Tibial artery (tissue), 4 donors: ENCODE measurements around the gene IL15RA.

Source experiments
- DNase-seq, 2 donors: peaks; one replicate each; pipeline ENCODE4 v3.0.0-alpha.2; 2019
- H3K27ac ChIP-seq, 2 donors: fragments of 200-600 bp; sonication (generic) in 1 of 2; 1 replicate in 1 of 2; 2 replicates in 1 of 2; pipeline ENCODE4 v1.5.1; 2018 to 2019; ENCODE audit warnings: mild to moderate bottlenecking in 1 of 2
- H3K27me3 ChIP-seq, 2 donors: fragments of 200-600 bp; sonication (generic) in 1 of 2; one replicate each; pipeline versions ENCODE4 v1.5.1 to v1.6.0; 2016 to 2019
- H3K36me3 ChIP-seq, 3 donors: fragments of 200-600 bp; sonication (generic) in 2 of 3; one replicate each; pipeline ENCODE4 v1.5.1; 2016 to 2019; ENCODE audit warnings: mild to moderate bottlenecking in 2 of 3
- H3K4me1 ChIP-seq, 4 donors: fragments of 200-600 bp; sonication (generic) in 2 of 4; 1 replicate in 3 of 4; 2 replicates in 1 of 4; pipeline ENCODE4 v1.5.1; 2016 to 2019
- H3K4me3 ChIP-seq, 2 donors: fragments of 200-600 bp; sonication (generic) in 1 of 2; 1 replicate in 1 of 2; 2 replicates in 1 of 2; pipeline ENCODE4 v1.5.1; 2018 to 2019; ENCODE audit warnings: mild to moderate bottlenecking in 2 of 2
- H3K9me3 ChIP-seq, 3 donors: fragments of 200-600 bp; sonication (generic) in 1 of 3; one replicate each; pipeline ENCODE4 v1.5.1; 2016 to 2019
- CTCF ChIP-seq, 2 experiments: fragments of 200-600 bp in 1 of 2; fragments of 450-650 bp in 1 of 2; IDR thresholded peaks; one replicate each; pipeline ENCODE4 v1.5.1; 2017 to 2019; ENCODE audit warnings: antibody characterized with exemption in 2 of 2, mild to moderate bottlenecking in 1 of 2, moderate library complexity in 1 of 2
- intact Hi-C: fragments of 100-400 bp; cut with DNase I; formaldehyde crosslinking; loops from one replicate; pipeline ENCODE4 v1.15.0; 2023; ENCODE audit warnings: low total_unique reads

IL15RA gene

GRCh38 chr10:5952731-5953385 is 24.5 kb downstream of the IL15RA start:
- no peak for TF ChIP-seq CTCF (IDR thresholded peaks at IDR 0.05)
- Histone ChIP-seq H3K9me3 (no peaks in the 10 kb centered on the region), H3K36me3 (no peaks in the 10 kb centered on the region), H3K4me1 (peaks cover 0 to 21% (median 5%) of the 10 kb centered on the region in 4 donors), H3K27ac (no peak overlapping the region), H3K27me3 (no peaks in the 10 kb centered on the region), H3K4me3 (no peak overlapping the region)
- DNase-seq: no peak
- intact Hi-C loops: no loop called here

GRCh38 chr10:5951721-5952407 is 25.5 kb downstream of the IL15RA start:
- Histone ChIP-seq H3K36me3 (no peaks in the 10 kb centered on the region), H3K27me3 (no peaks in the 10 kb centered on the region), H3K4me1 (peaks cover 0 to 26% (median 5%) of the 10 kb centered on the region in 4 donors), H3K9me3 (no peaks in the 10 kb centered on the region), H3K4me3 (no peak overlapping the region), H3K27ac (peak overlapping the region in 1 of 2 donors; percentile 32)
- intact Hi-C loops: no loop called here
- DNase-seq: no peak
- no peak for TF ChIP-seq CTCF (IDR thresholded peaks at IDR 0.05)

GRCh38 chr10:5951167-5951711 is 26.1 kb downstream of the IL15RA start:
- Histone ChIP-seq H3K27ac (peak overlapping the region in 1 of 2 donors; percentile 32), H3K9me3 (no peaks in the 10 kb centered on the region), H3K4me3 (no peak overlapping the region), H3K4me1 (peaks cover 0 to 32% (median 9%) of the 10 kb centered on the region in 4 donors), H3K36me3 (no peaks in the 10 kb centered on the region), H3K27me3 (no peaks in the 10 kb centered on the region)
- TF ChIP-seq CTCF (IDR thresholded peaks at IDR 0.05): no peak
- peak; percentile 54 to 81 for DNase-seq
- intact Hi-C loops: no loop called here

DNA sequence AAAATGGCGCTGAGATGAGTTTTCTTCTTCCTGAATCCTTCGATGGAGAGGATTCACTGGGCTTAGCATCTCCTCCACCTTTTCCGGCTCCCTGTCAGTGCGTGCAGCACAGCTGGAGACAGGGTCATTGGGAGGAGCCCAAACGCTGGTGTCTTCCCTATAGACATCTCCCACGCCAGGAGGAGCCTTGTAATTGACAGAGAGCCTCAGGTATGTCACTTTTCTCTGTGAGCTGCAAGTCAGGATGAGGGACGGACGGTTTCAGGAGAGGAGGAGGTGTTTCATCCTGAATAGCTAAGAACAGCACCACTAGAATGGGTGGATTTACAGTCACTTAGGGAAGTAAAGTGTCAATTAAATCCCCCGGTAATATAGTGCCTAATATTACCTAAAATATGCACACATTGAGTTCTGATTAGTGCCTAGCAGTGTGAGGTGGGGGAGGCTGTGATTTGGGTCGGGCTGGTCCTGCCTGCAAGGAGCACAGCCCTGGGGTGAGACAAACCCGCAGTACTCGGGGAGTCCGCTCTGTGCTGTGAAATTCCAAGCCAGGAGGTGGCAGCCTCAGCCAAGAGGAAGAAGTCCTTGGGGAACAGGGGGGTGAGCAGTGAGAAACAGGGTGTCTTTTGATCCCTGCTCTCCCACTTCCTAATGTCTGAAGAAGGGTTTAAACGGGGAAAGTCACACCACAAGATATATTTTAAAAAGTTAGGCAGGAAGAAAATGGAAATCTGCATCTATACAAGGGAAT is 28.2 kb downstream of the IL15RA start:
- Histone ChIP-seq H3K4me1 (peaks cover 0 to 45% (median 23%) of the 10 kb centered on the region in 4 donors), H3K9me3 (no peaks in the 10 kb centered on the region), H3K36me3 (no peaks in the 10 kb centered on the region), H3K27ac (no peak overlapping the region), H3K27me3 (no peaks in the 10 kb centered on the region), H3K4me3 (no peak overlapping the region)
- intact Hi-C loops: no loop called here
- peak in 1 of 2 experiments; percentile 17 for TF ChIP-seq CTCF (IDR thresholded peaks at IDR 0.05)
- DNase-seq: peak in 1 of 2 donors; percentile 45

DNA sequence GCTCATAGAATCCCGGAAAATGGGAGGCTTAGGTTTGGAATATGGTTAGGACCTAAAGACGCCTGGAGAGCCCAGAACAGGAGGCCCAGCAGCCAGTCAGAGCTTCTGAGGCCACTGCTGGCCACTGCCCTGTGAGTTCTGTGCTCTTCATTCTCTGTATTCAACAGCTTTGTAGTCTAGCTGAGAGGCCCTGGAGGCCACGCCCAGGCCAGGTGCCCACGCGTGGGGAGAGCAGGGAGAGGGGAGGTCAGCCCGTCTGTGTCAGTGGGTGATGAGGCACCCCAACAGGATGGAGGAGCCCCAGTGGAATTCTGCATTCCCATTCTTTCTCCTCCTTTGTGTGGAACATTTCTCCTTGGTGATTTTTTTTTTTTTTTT is 29.1 kb downstream of the IL15RA start:
- Histone ChIP-seq H3K4me1 (peaks cover 0 to 55% (median 33%) of the 10 kb centered on the region in 4 donors), H3K27ac (no peak overlapping the region), H3K4me3 (no peak overlapping the region), H3K27me3 (no peaks in the 10 kb centered on the region), H3K9me3 (no peaks in the 10 kb centered on the region), H3K36me3 (no peaks in the 10 kb centered on the region)
- intact Hi-C loops: no loop called here
- DNase-seq: no peak
- no peak for TF ChIP-seq CTCF (IDR thresholded peaks at IDR 0.05)
